ENCODE data around the gene SYT12.

DNA sequence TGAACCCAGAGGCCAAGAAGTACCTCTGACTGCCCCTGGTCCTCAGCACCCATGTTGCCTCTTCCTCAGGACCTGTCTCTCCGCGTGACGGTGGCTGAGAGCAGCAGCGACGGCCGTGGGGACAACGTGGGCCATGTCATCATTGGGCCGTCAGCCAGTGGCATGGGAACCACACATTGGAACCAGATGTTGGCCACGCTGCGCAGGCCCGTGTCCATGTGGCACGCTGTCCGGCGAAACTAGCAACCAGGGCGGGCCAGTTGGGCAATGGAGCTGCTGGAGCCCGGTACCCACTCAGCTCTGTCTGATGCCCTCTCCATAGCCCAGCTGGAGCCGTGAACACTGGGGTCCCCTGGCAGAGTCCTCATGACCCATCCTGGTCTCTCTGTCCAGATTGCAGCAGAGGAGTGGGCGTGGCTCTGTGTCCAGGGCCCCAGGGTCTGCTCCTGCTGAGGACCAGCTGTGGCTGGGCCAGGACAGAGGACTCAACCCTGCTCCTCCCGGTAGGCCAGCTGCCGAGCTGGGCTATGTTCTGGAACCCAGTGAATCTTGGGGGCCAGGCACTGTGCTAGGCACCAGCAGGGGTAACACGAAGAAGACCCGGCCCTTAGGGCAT is 25.7 kb downstream of the SYT12 start:
- TF ChIP-seq CTCF (conservative IDR thresholded peaks at IDR 0.05; ENCODE audit: low read length) = no peak
- no peak for TF ChIP-seq EZH2phosphoT487 (IDR thresholded peaks at IDR 0.05; ENCODE audit: borderline replicate concordance)

Data from Loucy (cell line).